GM19372 (cell line): ENCODE results near the gene GRIK2.
A peak's percentile ranks its signal among the peaks of the same experiment; 100 is the strongest.
"Not testable (repeated sequence)": the region's sequence is repeated elsewhere in the genome, so short reads cannot be mapped to it uniquely, and the experiment has no call there.

Experiments
- ATAC-seq: cut with Tn5 transposase; IDR thresholded peaks from one replicate; pipeline ENCODE4 v1.9.1; 2021; ENCODE audit warnings: mild to moderate bottlenecking, low read depth, moderate library complexity; ENCODE audit not compliant: unreplicated experiment

GRIK2 gene

GRCh38 chr6:101393251-101393828, at the start of gene GRIK2:
GRIK2 (plus strand) TSS chr6:101393708.
- peak; percentile 66 for ATAC-seq

- ATAC-seq = no peak
Measured at GRCh38 chr6:101344885-101345284, 48.6 kb upstream of the GRIK2 start.

GRCh38 chr6:101348816-101349215, 44.7 kb upstream of the GRIK2 start:
- ATAC-seq = no peak

GRCh38 chr6:101350631-101351030, 42.9 kb upstream of the GRIK2 start:
- not testable (repeated sequence) for ATAC-seq

GRCh38 chr6:101351173-101351572, 42.3 kb upstream of the GRIK2 start:
- ATAC-seq = no peak

- no peak for ATAC-seq
Measured at GRCh38 chr6:101352316-101352715, 41.2 kb upstream of the GRIK2 start.

GRCh38 chr6:101365181-101365580, 28.3 kb upstream of the GRIK2 start:
- ATAC-seq = no peak

GRCh38 chr6:101379926-101380325, 13.6 kb upstream of the GRIK2 start:
- no peak for ATAC-seq

GRCh38 chr6:101380897-101381630, 12.4 kb upstream of the GRIK2 start:
- ATAC-seq = no peak

GRCh38 chr6:101383747-101384146, 9.8 kb upstream of the GRIK2 start:
- ATAC-seq = not testable (repeated sequence)

- ATAC-seq = no peak
Measured at GRCh38 chr6:101386982-101387381, 6.5 kb upstream of the GRIK2 start.

- no peak for ATAC-seq
Measured at GRCh38 chr6:101391772-101392585, 1.5 kb upstream of the GRIK2 start.

GRCh38 chr6:101392586-101393230, 800 bp upstream of the GRIK2 start:
- ATAC-seq = no peak

- ATAC-seq = peak; percentile 2
Measured at GRCh38 chr6:101393829-101394251, 332 bp downstream of the GRIK2 start.

- no peak for ATAC-seq
Measured at GRCh38 chr6:101394936-101395335, 1.4 kb downstream of the GRIK2 start.

- ATAC-seq = no peak
Measured at GRCh38 chr6:101395345-101395744, 1.8 kb downstream of the GRIK2 start.

GRCh38 chr6:101396548-101397173, 3.2 kb downstream of the GRIK2 start:
- no peak for ATAC-seq

- no peak for ATAC-seq
Measured at GRCh38 chr6:101397199-101397598, 3.7 kb downstream of the GRIK2 start.

- no peak for ATAC-seq
Measured at GRCh38 chr6:101398716-101399615, 5.5 kb downstream of the GRIK2 start.
